HG03066 (cell line): ENCODE results near the gene DYNLRB1.
"Not testable (repeated sequence)": the region's sequence is repeated elsewhere in the genome, so short reads cannot be mapped to it uniquely, and the experiment has no call there.

Experiments
- ATAC-seq: cut with Tn5 transposase; IDR thresholded peaks from one replicate; pipeline ENCODE4 v1.9.1; 2021; ENCODE audit warnings: low read depth; ENCODE audit not compliant: unreplicated experiment

The DYNLRB1 gene

DNA sequence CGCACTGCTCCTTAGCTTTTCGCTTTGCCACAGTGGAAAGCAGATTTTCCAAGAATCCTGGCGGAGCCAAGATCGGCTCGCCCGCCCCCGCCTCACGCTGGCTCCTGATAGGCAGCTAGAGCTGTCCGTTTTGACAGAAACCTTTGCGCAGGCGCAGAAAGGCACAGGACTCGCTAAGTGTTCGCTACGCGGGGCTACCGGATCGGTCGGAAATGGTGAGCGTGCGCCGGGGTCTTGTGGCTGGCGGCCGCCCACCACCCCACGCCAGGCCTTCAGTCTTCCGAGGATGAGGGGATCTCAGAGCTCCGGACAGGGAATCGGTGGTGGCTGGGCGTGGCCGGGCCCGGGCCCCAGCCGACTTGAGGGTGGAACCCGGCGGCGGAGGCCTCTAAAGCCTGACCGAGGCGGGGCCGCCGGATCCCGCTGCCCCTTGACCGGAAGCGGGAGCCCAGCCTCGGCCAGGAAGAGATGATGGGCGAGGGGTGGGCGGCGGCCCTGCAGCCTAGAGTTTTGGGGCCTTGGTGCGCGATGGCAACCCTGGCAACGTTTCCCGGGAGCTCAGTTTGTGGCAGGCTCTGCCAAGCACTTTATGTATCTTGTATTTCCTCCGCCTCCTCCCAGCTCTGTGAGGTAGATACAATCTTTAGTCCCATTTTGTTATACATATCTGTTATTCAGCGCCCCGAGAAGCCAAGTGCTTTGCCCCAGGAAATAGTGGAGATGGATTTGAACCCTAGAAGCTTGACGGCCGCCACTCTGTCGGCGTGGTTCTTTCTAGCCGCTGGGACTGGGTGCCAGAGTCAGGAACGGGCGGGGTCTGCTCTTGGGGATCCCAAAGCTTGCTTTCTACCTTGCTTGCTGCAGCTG, at the start of gene DYNLRB1:
TSS of gene DYNLRB1 (plus strand) at position 176 of the 867 bp plus-strand sequence. CDS start at position 213, 37 bp downstream.
- ATAC-seq, result peak; percentile 62

DNA sequence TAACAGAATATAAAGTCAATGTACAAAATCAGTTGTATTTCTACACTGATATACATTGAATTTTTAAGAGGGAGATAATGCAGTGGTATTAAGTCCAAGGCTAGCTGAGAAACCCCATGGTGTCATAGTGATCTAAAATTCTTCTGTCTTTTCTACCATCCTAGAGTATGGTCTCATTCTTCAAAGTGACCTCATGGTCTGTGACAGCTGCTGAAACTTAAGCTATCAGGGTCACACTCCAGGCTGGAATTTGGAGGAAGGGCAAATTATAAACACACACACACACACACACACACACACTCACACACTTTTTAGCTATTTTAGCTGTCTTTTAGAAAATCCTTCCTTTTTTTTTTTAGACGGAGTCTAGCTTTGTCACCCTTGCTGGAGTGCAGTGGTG, 47.3 kb upstream of the DYNLRB1 start:
- ATAC-seq, result no peak

DNA sequence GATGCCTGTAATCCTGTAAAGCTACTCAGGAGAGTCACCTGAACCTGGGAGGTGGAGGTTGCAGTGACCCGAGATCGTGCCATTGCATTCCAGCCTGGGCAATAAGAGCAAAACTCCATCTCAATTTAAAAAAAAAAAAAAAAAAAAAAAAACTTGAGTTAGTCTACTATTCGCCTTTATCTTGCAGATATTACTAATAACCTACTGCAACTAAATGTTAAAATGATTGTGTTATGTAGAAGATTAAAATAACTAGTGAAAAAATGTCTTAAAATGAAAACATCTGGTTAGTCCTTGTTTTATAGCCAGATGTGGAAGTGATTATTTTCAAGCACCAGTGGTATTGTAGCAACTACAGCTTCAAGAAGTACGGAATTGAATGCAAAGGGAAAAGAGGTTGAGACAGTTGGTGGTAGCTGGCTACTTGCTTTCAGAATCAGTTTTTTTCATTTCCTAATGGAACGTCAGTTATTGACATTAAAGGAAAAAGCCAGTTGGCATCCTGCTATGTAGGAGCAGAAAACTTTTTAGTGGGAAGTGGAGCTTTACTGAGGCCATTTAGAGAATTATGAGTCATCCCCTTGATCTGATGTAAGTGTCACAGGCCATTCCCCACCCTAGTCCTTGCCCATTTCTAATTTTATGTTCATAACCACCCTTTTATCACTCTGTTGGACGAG, 43.8 kb upstream of the DYNLRB1 start:
- ATAC-seq, result no peak

GRCh38 chr20:34473262-34473883, 42.8 kb upstream of the DYNLRB1 start:
- no peak for ATAC-seq

GRCh38 chr20:34475979-34476736, 40.1 kb upstream of the DYNLRB1 start:
- no peak for ATAC-seq

GRCh38 chr20:34479627-34480026, 36.6 kb upstream of the DYNLRB1 start:
- no peak for ATAC-seq

GRCh38 chr20:34482154-34482553, 34.1 kb upstream of the DYNLRB1 start:
- ATAC-seq, result not testable (repeated sequence)

DNA sequence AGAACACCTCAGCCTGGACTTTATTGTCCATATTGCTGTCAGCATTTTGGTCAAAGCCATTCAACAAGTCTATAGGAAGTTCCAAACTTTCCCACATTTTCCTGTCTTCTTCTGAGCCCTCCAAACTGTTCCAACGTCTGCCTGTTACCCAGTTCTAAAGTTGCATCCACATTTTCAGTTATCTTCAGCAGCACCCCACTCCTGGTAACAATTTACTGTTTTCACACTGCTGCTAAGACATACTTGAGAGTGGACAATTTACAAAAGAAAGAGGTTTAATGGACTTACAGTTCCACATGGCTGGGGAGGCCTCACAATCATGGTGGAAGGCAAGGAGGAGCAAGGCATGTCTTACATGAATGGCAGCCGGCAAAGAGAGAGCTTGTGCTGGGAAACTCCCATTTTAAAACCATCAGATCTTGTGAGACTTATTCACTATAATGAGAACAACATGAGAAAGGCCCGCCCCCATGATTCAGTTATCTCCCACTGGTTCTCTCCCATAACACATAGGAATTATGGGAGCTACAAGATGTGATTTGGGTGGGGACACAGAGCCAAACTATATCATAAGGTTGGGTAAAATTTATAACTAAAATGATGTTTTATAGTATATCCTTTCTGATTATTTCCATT, 32.5 kb upstream of the DYNLRB1 start:
- not testable (repeated sequence) for ATAC-seq

GRCh38 chr20:34485068-34485634, 31.1 kb upstream of the DYNLRB1 start:
- ATAC-seq, result no peak

DNA sequence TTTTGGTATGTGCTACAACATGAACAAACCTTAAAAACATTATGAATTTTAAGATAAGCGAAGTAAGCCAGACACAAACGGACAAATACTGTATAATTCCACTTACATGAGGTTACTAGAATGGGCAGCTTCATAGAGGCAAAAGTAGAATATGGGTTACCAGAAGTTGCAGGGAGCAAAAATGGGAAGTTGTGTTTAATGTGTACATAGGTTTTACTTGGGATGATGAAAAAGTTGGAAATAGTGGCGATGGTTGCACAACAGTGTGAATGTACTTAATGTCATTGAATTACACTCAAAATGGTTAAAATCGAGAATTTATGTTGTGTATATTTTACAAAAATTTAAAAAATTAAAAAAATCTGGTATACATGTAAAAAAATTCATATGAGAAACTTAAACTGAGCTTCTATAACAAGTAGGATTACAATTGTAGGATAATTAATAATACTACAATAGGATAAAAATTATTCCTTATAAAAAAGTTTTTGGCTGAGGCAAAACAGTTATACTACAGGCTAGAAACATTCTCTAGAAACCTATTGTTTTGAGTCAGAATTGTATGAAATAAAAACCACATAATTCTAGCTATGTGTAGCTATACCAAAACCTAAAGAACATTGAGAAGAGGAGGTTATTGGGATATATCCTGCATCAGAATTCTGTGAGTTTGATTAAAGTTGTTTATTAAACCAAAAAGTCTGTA, 24.8 kb upstream of the DYNLRB1 start:
- no peak for ATAC-seq

GRCh38 chr20:34491932-34492509, 24.2 kb upstream of the DYNLRB1 start:
- ATAC-seq, result no peak

DNA sequence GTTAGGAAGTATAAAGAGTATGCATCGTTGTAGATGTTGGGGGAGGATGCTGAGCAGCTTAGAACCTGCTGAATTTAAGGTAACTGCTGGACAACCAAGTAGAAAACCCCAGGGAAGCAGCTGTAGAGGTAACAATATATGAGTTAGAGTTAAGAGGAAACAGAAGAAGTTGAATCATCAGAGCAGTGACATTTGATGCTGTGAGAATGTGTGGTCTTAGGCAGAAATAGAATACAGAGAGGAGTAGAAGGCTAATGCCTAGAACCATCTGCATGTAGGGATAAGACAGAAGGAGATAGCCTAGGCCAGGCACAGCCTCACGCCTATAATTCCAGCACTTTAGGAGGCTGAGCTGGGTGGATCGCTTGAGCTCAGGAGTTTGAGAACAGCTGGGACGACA, 22.6 kb upstream of the DYNLRB1 start:
- no peak for ATAC-seq

GRCh38 chr20:34495307-34495706, 20.9 kb upstream of the DYNLRB1 start:
- ATAC-seq, result no peak

DNA sequence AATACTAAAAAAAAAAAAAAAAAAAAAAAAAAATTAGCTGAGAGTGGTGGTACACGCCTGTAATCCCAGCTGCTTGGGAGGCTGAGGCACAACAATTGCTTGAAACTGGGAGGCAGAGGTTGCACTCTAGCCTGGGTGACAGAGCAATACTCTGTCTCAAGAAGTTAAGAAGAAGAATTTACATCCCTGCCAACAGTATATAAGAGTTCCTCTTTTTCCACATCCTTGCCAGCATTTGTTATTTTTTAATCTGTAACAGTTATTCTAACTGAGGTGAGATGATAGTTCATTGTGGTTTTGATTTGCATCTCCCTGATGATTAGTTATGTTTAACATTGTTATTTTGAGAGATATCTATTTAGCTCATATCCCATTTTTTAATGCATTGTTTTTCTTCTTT, 20.3 kb upstream of the DYNLRB1 start:
- no peak for ATAC-seq

GRCh38 chr20:34497596-34497995, 18.6 kb upstream of the DYNLRB1 start:
- ATAC-seq, result not testable (repeated sequence)

DNA sequence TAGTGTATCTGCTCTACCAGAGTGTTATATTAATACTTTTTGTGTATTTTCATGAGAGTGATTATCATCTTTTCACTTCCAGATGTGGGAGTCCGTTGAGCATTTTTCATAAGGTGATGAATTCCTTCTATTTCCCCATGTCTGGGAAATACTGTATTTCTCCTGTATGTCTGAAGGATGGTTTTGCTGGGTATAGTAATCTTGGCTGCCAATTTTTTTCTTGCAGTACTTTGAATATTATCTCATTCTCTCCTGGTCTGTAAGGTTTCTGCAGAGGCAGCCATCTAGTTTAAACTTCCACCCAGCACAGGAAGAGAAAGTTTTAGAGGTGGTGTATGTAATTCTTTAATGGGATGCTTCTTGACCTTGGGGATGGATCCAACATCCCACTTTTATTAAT, 15.4 kb upstream of the DYNLRB1 start:
- ATAC-seq, result no peak

DNA sequence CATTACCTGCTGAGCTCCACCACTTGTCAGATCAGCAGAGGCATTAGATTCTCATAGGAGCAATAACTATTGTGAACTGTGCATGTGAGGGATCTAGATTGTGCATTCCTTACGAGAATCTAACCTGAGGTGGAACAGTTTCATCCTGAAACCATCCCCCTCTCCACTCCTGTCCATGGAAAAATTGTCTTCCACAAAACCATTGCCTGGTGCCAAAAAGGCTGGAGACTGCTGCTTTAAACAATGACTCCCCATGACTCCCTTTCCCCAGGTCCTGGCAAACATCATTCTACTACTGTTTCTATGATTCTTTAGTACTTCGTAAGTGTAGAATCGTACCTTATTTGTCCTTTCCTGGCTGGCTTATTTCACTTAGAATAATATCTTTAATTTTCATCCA, 9.7 kb upstream of the DYNLRB1 start:
- no peak for ATAC-seq

DNA sequence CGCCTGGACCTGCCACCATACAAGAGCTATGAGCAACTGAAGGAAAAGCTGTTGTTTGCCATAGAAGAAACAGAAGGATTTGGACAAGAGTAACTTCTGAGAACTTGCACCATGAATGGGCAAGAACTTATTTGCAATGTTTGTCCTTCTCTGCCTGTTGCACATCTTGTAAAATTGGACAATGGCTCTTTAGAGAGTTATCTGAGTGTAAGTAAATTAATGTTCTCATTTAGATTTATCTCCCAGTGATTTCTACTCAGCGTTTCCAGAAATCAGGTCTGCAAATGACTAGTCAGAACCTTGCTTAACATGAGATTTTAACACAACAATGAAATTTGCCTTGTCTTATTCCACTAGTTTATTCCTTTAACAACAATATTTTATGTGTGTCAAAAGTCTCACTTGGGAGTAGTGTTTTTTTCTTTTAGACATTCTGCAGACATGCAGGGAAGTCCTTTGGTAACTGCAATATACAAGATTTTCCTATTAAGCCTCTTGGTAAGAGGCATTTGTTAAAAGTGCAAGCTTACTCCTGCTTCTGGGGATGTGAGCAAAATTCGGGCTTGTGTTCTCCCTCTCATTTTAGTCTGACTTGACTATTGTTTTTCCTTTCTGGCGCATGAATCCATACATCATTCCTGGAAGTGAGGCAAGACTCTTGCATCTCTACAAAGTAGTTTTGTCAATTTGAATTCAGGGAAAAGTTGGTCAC, 8.4 kb upstream of the DYNLRB1 start:
- no peak for ATAC-seq
